SK-N-SH treated with all-trans-retinoic acid at 6 μM for 48 hours (cell line): ENCODE data around the gene CCDC174.

ENCODE experiments used
- ATAC-seq: fragments of 200-7000 bp; cut with Tn5 transposase; 3 replicates; pipeline ENCODE4 v1.9.1; 2020; ENCODE audit warnings: mild to moderate bottlenecking, moderate library complexity
- ARNTL ChIP-seq: fragments of 450-650 bp; formaldehyde crosslinking; IDR thresholded peaks from 2 replicates; pipeline ENCODE4 v1.5.0; 2020; ENCODE audit warnings: low read depth, mild to moderate bottlenecking, moderate library complexity, borderline replicate concordance
- BACH2 ChIP-seq: fragments of 250-450 bp; sonication (Bioruptor Pico); IDR thresholded peaks from 2 replicates; pipeline ENCODE4 v1.9.0; 2021; ENCODE audit warnings: mild to moderate bottlenecking, borderline replicate concordance
- CREB5 ChIP-seq: fragments of 250-450 bp; sonication (Bioruptor Pico); IDR thresholded peaks from 2 replicates; pipeline ENCODE4 v1.5.1; 2020; ENCODE audit warnings: low read depth, mild to moderate bottlenecking, moderate library complexity
- CSRNP3 ChIP-seq: fragments of 250-450 bp; sonication (Bioruptor Pico); IDR thresholded peaks from 2 replicates; pipeline ENCODE4 v1.5.1; 2021; ENCODE audit warnings: mild to moderate bottlenecking, moderate library complexity
- ESRRG ChIP-seq: fragments of 250-450 bp; sonication (Bioruptor Pico); IDR thresholded peaks from 2 replicates; pipeline ENCODE4 v1.6.1; 2021; ENCODE audit warnings: mild to moderate bottlenecking
- GLIS3 ChIP-seq: fragments of 250-450 bp; sonication (Bioruptor Pico); IDR thresholded peaks from 2 replicates; pipeline ENCODE4 v1.5.0; 2020; ENCODE audit warnings: mild to moderate bottlenecking, moderate library complexity
- ISL1 ChIP-seq: fragments of 250-450 bp; sonication (Bioruptor Pico); IDR thresholded peaks from 2 replicates; pipeline ENCODE4 v2.1.2; 2022; ENCODE audit warnings: mild to moderate bottlenecking, moderate library complexity
- OSR1 ChIP-seq: fragments of 250-450 bp; sonication (Bioruptor Pico); IDR thresholded peaks from 2 replicates; pipeline ENCODE4 v1.8.0; 2022; ENCODE audit warnings: moderate library complexity, mild to moderate bottlenecking, inconsistent platforms
- PATZ1 ChIP-seq: fragments of 250-450 bp; sonication (Bioruptor Pico); IDR thresholded peaks from 2 replicates; pipeline ENCODE4 v1.8.0; 2020; ENCODE audit warnings: mild to moderate bottlenecking, moderate library complexity, borderline replicate concordance
- POU6F1 ChIP-seq: fragments of 250-450 bp; sonication (Bioruptor Pico); IDR thresholded peaks from 2 replicates; pipeline ENCODE4 v1.8.0; 2021; ENCODE audit warnings: low read depth, mild to moderate bottlenecking, moderate library complexity, borderline replicate concordance
- PPARA ChIP-seq: fragments of 250-450 bp; sonication (Bioruptor Pico); IDR thresholded peaks from 2 replicates; pipeline ENCODE4 v1.5.0; 2020; ENCODE audit warnings: mild to moderate bottlenecking, borderline replicate concordance
- RARB ChIP-seq: fragments of 250-450 bp; sonication (Bioruptor Pico); IDR thresholded peaks from 2 replicates; pipeline ENCODE4 v1.8.0; 2021; ENCODE audit warnings: mild to moderate bottlenecking, moderate library complexity
- TCF4 ChIP-seq: fragments of 250-450 bp; sonication (Bioruptor Pico); IDR thresholded peaks from 2 replicates; pipeline ENCODE4 v1.8.0; 2021; ENCODE audit warnings: mild to moderate bottlenecking, moderate library complexity, borderline replicate concordance
- TSHZ2 ChIP-seq: fragments of 250-450 bp; sonication (Bioruptor Pico); IDR thresholded peaks from 2 replicates; pipeline ENCODE4 v1.5.0; 2020; ENCODE audit warnings: mild to moderate bottlenecking, moderate library complexity
- ZFP3 ChIP-seq: fragments of 250-450 bp; sonication (Bioruptor Pico); IDR thresholded peaks from 2 replicates; pipeline ENCODE4 v1.5.0; 2020; ENCODE audit warnings: mild to moderate bottlenecking, moderate library complexity
- ZNF70 ChIP-seq: fragments of 450-650 bp; formaldehyde crosslinking; IDR thresholded peaks from 2 replicates; pipeline ENCODE4 v1.5.0; 2020; ENCODE audit warnings: mild to moderate bottlenecking, moderate library complexity
- ZNF8 ChIP-seq: fragments of 450-650 bp; formaldehyde crosslinking; IDR thresholded peaks from 2 replicates; pipeline ENCODE4 v1.5.0; 2020; ENCODE audit warnings: mild to moderate bottlenecking, moderate library complexity

CCDC174 gene

GRCh38 chr3:14701676-14702075 is 50.1 kb downstream of the CCDC174 start:
- ATAC-seq, result no peak
- TF ChIP-seq OSR1 (CRISPR knock-in tag), result no peak
- TF ChIP-seq BACH2 (CRISPR knock-in tag), result no peak
- no peak for TF ChIP-seq CSRNP3 (CRISPR knock-in tag)
- no peak for TF ChIP-seq ISL1 (CRISPR knock-in tag)
- TF ChIP-seq GLIS3, result no peak
- TF ChIP-seq ZNF8, result no peak
- TF ChIP-seq ARNTL (CRISPR knock-in tag), result no peak
- TF ChIP-seq POU6F1 (CRISPR knock-in tag), result no peak
- TF ChIP-seq ZFP3 (CRISPR knock-in tag), result no peak
- TF ChIP-seq ESRRG (CRISPR knock-in tag), result no peak
- no peak for TF ChIP-seq CREB5 (CRISPR knock-in tag)
- TF ChIP-seq TSHZ2, result no peak
- no peak for TF ChIP-seq RARB (CRISPR knock-in tag)
- no peak for TF ChIP-seq PATZ1 (CRISPR knock-in tag)
- TF ChIP-seq, all 23 proteins: peak for 0

- no peak for ATAC-seq
- no peak for TF ChIP-seq TSHZ2
- TF ChIP-seq OSR1 (CRISPR knock-in tag), result no peak
- TF ChIP-seq ISL1 (CRISPR knock-in tag), result no peak
These were observed 51.7 kb downstream of the CCDC174 start for GRCh38 chr3:14703128-14703750.

GRCh38 chr3:14703791-14704190 is 52.2 kb downstream of the CCDC174 start:
- TF ChIP-seq ZNF70 (CRISPR knock-in tag) (no peak), ARNTL (CRISPR knock-in tag) (no peak), ISL1 (CRISPR knock-in tag) (no peak), CREB5 (CRISPR knock-in tag) (no peak), RARB (CRISPR knock-in tag) (no peak), PPARA (CRISPR knock-in tag) (no peak), TCF4 (CRISPR knock-in tag) (no peak), ZFP3 (CRISPR knock-in tag) (no peak), OSR1 (CRISPR knock-in tag) (no peak)

More at GRCh38 chr3:14703791-14704190, 52.2 kb downstream of the CCDC174 start:
- ATAC-seq, result no peak
